ENCODE measurements around the gene ALDH18A1. TPM values are rescaled to one million over a fixed set of nuclear protein-coding genes. Genes with fewer than 3 reads are reported as not detected.
A peak's percentile ranks its signal among the peaks of the same experiment; 100 is the strongest.
"Not testable (repeated sequence)": the region's sequence is repeated elsewhere in the genome, so short reads cannot be mapped to it uniquely, and the experiment has no call there.

Gene ALDH18A1
- total RNA-seq, 2 donors from 2014 or later, result 57.1 to 119 TPM

DNA sequence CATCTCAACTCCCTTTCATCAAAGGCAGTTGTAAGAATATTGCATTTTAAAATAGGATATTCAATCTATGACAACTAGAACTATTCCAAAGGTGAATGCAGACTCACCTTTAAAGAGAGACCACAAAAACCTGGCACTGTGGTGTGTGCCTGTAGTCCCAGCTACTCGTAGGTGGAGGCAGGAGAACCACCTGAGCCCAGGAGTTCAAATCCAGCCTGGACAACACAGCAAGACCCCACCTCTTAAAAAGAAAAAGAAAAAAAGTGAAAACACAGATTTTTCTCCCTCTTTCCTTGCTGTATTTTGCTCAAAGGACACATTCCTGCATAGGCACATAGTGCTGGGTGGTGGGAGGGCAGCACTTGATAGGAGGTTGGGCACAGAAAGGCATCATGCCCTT, 739 bp upstream of the ALDH18A1 start:
- H3K27ac Mint-ChIP-seq, result peak overlapping the region; percentile 92 to 95
- DNase-seq (ENCODE audit: low spot score in 2 of 2), result no peak
- ATAC-seq, result no peak
- H3K36me3 Mint-ChIP-seq, result peaks cover 24 to 38% of the 10 kb centered on the region in 2 donors
- peaks cover 8 to 19% of the 10 kb centered on the region in 2 donors for H3K9me3 Mint-ChIP-seq

- DNase-seq (ENCODE audit: low spot score in 2 of 2), result peak; percentile 15 to 59
Observed at GRCh38 chr10:95655571-95656290, 780 bp downstream of the ALDH18A1 start.

DNA sequence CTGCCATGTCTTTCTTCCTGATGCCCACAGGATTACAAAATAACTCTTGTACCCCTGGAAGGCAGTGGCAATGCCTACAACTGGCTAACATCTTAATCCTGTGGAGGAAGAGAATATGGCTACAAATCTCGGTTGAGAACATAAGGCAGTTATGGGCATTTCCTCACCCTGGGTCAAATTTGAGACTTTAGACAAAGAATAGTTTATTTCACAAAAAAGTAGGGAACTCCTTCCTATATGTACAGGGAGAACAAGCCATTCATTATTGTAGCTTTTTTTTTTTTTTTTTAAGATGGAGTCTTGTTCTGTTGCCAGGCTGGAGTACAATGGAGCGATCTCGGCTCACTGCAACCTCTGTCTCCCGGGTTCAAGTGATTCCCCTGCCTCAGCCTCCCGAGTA, 2.6 kb downstream of the ALDH18A1 start:
- Mint-ChIP-seq H3K9me3 (peaks cover 8 to 29% of the 10 kb centered on the region in 2 donors), H3K27ac (no peak overlapping the region), H3K36me3 (peaks cover 45 to 66% of the 10 kb centered on the region in 2 donors)
- ATAC-seq (no peak), DNase-seq (ENCODE audit: low spot score in 2 of 2) (no peak)

More at GRCh38 chr10:95655571-95656290, 780 bp downstream of the ALDH18A1 start:
- H3K9me3 Mint-ChIP-seq, result peaks cover 8 to 29% of the 10 kb centered on the region in 2 donors
- peaks cover 36 to 54% of the 10 kb centered on the region in 2 donors for H3K36me3 Mint-ChIP-seq
- ATAC-seq, result peak; percentile 30 to 35
- peak overlapping the region; percentile 92 to 93 for H3K27ac Mint-ChIP-seq

DNA sequence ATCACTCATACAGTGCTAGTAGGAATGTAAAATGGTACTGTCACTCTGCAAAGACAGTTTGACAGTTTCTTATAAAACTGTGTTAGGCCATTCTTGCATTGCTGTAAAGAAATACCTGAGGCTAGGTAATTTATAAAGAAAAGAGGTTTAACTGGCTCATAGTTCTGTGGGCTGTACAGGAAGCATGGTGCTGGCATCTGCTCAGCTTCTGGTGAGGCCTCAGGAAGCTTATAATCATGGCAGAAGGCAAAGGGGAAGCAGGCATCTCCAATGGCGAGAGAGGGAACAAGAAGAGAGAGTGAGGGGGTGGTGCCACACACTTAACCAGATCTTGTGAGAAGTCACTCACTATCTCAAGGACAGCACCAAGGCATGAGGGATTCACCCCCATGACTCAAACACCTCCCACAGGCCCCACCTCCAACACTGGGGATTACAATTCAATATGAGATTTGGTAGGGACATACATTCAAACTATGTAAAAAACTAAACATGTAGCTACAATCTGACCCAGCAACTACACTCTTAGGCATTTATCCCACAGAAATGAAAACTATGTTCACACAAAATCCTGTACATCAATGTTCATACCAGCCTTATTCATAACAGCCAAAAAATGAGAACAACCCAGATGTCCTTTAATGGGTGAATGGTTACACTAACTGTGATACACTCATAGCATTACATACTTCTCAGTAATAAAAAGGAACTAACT, 5.0 kb downstream of the ALDH18A1 start:
- peaks cover 53 to 76% of the 10 kb centered on the region in 2 donors for H3K36me3 Mint-ChIP-seq
- no peak for DNase-seq (ENCODE audit: low spot score in 2 of 2)
- peak in 1 of 2 donors; percentile 21 for ATAC-seq

DNA sequence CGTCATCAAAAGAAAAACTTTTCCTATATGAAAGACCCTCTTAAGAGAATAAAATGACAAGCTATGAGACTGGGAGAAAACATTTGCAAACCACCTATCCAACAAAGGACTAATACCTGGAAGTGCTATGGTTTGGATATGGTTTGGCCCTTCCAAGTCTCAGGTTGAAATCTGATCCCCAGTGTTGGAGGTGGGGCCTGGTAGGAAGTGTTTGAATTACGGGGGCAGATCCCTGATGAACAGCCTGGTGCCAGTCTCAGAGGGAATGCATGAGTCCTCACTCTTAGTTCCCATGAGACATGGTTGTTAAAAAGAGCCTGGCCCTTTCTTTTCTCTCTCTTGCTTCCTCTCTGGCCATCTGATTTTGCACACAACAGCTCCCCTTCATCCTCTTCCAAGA, 6.3 kb downstream of the ALDH18A1 start:
- H3K9me3 Mint-ChIP-seq, result peaks cover 4 to 18% of the 10 kb centered on the region in 2 donors
- DNase-seq (ENCODE audit: low spot score in 2 of 2) (no peak), ATAC-seq (no peak)
- peaks cover 45 to 65% of the 10 kb centered on the region in 2 donors for H3K36me3 Mint-ChIP-seq
- no peak overlapping the region for H3K27ac Mint-ChIP-seq

More for the DNA sequence above, 5.0 kb downstream of the ALDH18A1 start:
- Mint-ChIP-seq H3K27ac (peak overlapping the region in 1 of 2 donors; percentile 31), H3K9me3 (peaks cover 4 to 18% of the 10 kb centered on the region in 2 donors)

DNA sequence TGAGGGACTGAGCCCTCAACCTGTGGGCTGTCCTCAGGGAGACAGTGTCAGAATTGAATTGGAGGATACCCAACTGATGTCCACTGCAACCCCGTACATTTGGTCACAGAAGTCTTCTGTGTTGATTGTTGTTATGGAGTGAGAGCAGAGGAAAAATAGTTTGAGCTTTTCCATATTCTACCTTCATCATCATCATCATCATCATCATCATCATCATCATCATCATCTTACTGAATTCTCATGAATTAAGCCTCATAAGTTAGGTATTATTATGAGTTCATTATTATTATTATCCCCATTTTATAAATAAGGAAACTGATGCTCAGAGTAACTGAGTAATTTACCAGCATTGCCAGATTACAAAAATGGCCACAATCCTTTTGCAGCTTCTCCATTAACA, 8.4 kb downstream of the ALDH18A1 start:
- peaks cover 38 to 57% of the 10 kb centered on the region in 2 donors for H3K36me3 Mint-ChIP-seq
- peak overlapping the region in 1 of 2 donors; percentile 14 for H3K27ac Mint-ChIP-seq
- ATAC-seq (no peak), DNase-seq (ENCODE audit: low spot score in 2 of 2) (no peak)
- H3K9me3 Mint-ChIP-seq, result peaks cover 3 to 14% of the 10 kb centered on the region in 2 donors

DNA sequence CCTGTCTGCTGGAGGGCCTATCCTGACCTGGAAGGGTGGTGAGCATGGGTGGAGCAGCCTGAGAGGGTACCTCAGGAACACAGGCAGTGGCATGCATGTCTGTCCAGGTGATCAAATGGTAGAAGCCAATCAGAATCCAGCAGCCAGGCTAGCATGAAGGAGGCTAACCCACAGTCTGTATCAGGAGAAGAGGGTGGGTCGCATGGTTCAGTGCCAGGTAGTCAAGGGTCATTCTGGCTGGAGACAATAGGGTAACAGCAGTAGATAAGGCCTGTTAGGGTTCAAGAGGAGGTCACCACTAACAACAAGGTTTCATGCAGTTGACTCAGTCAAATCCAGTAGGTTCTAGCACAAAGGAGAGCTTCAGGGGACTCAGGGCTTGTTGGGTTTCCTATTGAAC, 10.4 kb downstream of the ALDH18A1 start:
- no peak for DNase-seq (ENCODE audit: low spot score in 2 of 2)

GRCh38 chr10:95644901-95645300, 11.6 kb downstream of the ALDH18A1 start:
- Mint-ChIP-seq H3K27ac (no peak overlapping the region), H3K36me3 (peaks cover 18 to 33% of the 10 kb centered on the region in 2 donors)
- no peak for DNase-seq (ENCODE audit: low spot score in 2 of 2)

More for the DNA sequence above, 10.4 kb downstream of the ALDH18A1 start:
- Mint-ChIP-seq H3K9me3 (peaks cover 0 to 1% of the 10 kb centered on the region in 2 donors), H3K27ac (peak overlapping the region in 1 of 2 donors; percentile 18), H3K36me3 (peaks cover 23 to 37% of the 10 kb centered on the region in 2 donors)
- no peak for ATAC-seq

DNA sequence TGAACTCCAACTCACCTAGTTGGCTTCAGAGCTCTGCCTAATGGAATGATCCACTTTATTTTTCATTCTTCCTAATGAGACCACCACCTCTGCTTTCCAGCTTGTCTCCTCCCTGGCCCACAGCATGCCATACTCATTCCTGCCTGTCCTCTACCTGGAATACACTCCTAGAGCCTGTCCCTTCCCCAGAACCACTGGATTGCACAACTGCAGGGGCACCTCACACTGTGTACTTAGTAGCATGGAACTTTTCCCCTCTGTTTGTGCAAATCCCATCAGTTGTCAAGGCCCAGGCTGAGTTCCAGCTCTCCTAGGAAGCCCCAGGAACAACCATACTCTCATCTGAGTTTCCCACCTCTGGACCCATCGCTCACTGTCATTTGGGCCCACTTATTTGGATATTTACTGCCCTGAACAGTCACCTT, 15.6 kb downstream of the ALDH18A1 start:
- Mint-ChIP-seq H3K27ac (peak overlapping the region in 1 of 2 donors; percentile 44), H3K9me3 (no peaks in the 10 kb centered on the region), H3K36me3 (peaks cover 10 to 14% of the 10 kb centered on the region in 2 donors)
- DNase-seq (ENCODE audit: low spot score in 2 of 2) (no peak), ATAC-seq (no peak)

More at GRCh38 chr10:95644901-95645300, 11.6 kb downstream of the ALDH18A1 start:
- ATAC-seq, result no peak
- H3K9me3 Mint-ChIP-seq, result no peaks in the 10 kb centered on the region

GRCh38 chr10:95637911-95638310, 18.6 kb downstream of the ALDH18A1 start:
- Mint-ChIP-seq H3K9me3 (no peaks in the 10 kb centered on the region), H3K27ac (no peak overlapping the region), H3K36me3 (peaks cover 21% of the 10 kb centered on the region in 2 donors)
- no peak for DNase-seq (ENCODE audit: low spot score in 2 of 2)
- no peak for ATAC-seq

DNA sequence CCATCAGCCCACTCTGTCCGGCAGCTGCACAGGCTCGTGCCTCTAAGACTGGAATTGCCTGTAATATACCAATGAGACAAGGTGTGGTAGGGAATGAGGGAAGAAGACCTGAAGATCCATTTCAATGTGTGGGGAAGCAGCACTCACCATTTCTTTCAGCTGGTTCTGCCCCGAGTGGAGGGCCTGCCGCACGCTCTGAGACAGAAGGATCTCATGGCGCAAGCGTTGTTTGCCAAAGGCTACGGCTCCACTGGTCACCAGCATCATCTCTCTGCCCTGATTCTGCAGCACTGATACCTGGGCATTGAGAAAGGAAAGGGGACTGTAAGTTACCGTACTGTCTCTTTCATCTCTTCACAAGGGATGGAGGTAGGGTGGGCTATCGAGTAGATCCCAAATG, 19.4 kb downstream of the ALDH18A1 start:
- Mint-ChIP-seq H3K27ac (no peak overlapping the region), H3K9me3 (no peaks in the 10 kb centered on the region), H3K36me3 (peaks cover 25 to 27% of the 10 kb centered on the region in 2 donors)
- ATAC-seq (no peak), DNase-seq (ENCODE audit: low spot score in 2 of 2) (no peak)

GRCh38 chr10:95635319-95635733, 21.2 kb downstream of the ALDH18A1 start:
- H3K9me3 Mint-ChIP-seq, result no peaks in the 10 kb centered on the region
- H3K27ac Mint-ChIP-seq, result no peak overlapping the region
- ATAC-seq (no peak), DNase-seq (ENCODE audit: low spot score in 2 of 2) (no peak)
- peaks cover 20 to 26% of the 10 kb centered on the region in 2 donors for H3K36me3 Mint-ChIP-seq

- peaks cover 20 to 37% of the 10 kb centered on the region in 2 donors for H3K36me3 Mint-ChIP-seq
- DNase-seq (ENCODE audit: low spot score in 2 of 2) (no peak), ATAC-seq (no peak)
- no peaks in the 10 kb centered on the region for H3K9me3 Mint-ChIP-seq
- no peak overlapping the region for H3K27ac Mint-ChIP-seq
Observed at GRCh38 chr10:95628786-95629185, 27.7 kb downstream of the ALDH18A1 start.

GRCh38 chr10:95626500-95626899, 30.0 kb downstream of the ALDH18A1 start:
- Mint-ChIP-seq H3K9me3 (no peaks in the 10 kb centered on the region), H3K36me3 (peaks cover 11 to 24% of the 10 kb centered on the region in 2 donors), H3K27ac (no peak overlapping the region)
- DNase-seq (ENCODE audit: low spot score in 2 of 2) (no peak), ATAC-seq (no peak)

GRCh38 chr10:95620415-95620814, 36.1 kb downstream of the ALDH18A1 start:
- DNase-seq (ENCODE audit: low spot score in 2 of 2); ATAC-seq; H3K27ac Mint-ChIP-seq; H3K9me3 Mint-ChIP-seq: not testable (repeated sequence)
- H3K36me3 Mint-ChIP-seq, result peaks cover 21 to 31% of the 10 kb centered on the region in 2 donors

GRCh38 chr10:95618101-95618500, 38.4 kb downstream of the ALDH18A1 start:
- H3K9me3 Mint-ChIP-seq, result no peaks in the 10 kb centered on the region
- no peak overlapping the region for H3K27ac Mint-ChIP-seq
- H3K36me3 Mint-ChIP-seq, result peaks cover 35 to 48% of the 10 kb centered on the region in 2 donors
- no peak for DNase-seq (ENCODE audit: low spot score in 2 of 2)
- no peak for ATAC-seq

DNA sequence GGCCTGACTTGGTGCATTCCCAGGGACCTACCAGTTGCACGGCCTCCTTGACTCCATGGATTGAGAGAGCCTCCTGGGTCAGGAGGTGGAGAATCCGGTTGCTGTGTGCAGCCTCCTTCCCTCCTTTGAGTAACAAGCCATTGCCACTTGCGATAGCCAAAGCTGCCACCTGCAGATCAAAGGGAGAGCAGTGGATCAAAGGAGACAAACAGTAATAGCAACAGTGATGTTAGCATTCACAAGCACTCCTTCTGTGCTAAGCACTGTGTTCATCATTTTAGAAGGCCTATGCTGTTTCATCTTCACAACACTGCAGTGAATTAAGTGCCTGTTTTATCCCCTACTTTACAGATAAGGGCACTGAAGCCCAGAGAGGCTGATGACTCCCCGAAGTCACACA, 40.1 kb downstream of the ALDH18A1 start:
- DNase-seq (ENCODE audit: low spot score in 2 of 2) (no peak), ATAC-seq (no peak)
- no peaks in the 10 kb centered on the region for H3K9me3 Mint-ChIP-seq
- H3K27ac Mint-ChIP-seq, result peak overlapping the region in 1 of 2 donors; percentile 32
- H3K36me3 Mint-ChIP-seq, result peaks cover 35 to 52% of the 10 kb centered on the region in 2 donors

Measured in activated naive CD4-positive, alpha-beta T cell treated with anti-CD3 and anti-CD28 coated beads, Interleukin-2, amount 50 U/mL, for 72 hours (primary cell).